Keratinocyte (primary cell): ENCODE results near the gene RAI2. TPM values are rescaled to one million over a fixed set of nuclear protein-coding genes. Genes with fewer than 3 reads are reported as not detected.

Experiments used
- DNase-seq: peaks from one replicate; pipeline ENCODE4 v3.0.0-alpha.2; 2011; ENCODE audit warnings: low read depth, missing footprints, low spot score
- FAIRE-seq: peaks from 2 replicates; lab custom pipeline; 2011; peaks lifted over from hg19 to GRCh38; lab: Jason Lieb, UNC
- H2AFZ ChIP-seq: 2 replicates; pipeline ENCODE4 v1.6.0; 2012; ENCODE audit warnings: low read length, control low read depth, inconsistent platforms; ENCODE audit not compliant: control insufficient read depth
- H3K27ac ChIP-seq: 2 replicates; pipeline ENCODE4 v1.5.1; 2011; ENCODE audit warnings: low read length; ENCODE audit not compliant: control insufficient read depth, insufficient read depth
- H3K27me3 ChIP-seq: 3 replicates; pipeline ENCODE4 v1.6.0; 2011; ENCODE audit warnings: low read length; ENCODE audit not compliant: control insufficient read depth, insufficient read depth; ENCODE audit errors: extremely low read depth
- H3K36me3 ChIP-seq, 2 experiments: 2 replicates in 1 of 2; 3 replicates in 1 of 2; pipeline ENCODE4 v1.5.1; 2011; ENCODE audit warnings: low read length in 2 of 2, mild to moderate bottlenecking in 1 of 2; ENCODE audit not compliant: control insufficient read depth in 2 of 2, insufficient read depth in 2 of 2; ENCODE audit errors: extremely low read depth in 1 of 2
- H3K4me1 ChIP-seq: 3 replicates; pipeline ENCODE4 v1.5.1; 2011; ENCODE audit warnings: low read length; ENCODE audit not compliant: control insufficient read depth, insufficient read depth; ENCODE audit errors: extremely low read depth
- H3K4me2 ChIP-seq: 3 replicates; pipeline ENCODE4 v1.6.0; 2011; ENCODE audit warnings: low read depth, low read length; ENCODE audit not compliant: control insufficient read depth, insufficient read depth; ENCODE audit errors: extremely low read depth
- H3K4me3 ChIP-seq, 3 experiments: fragments of 200-600 bp in 1 of 3; sonication (generic) in 1 of 3; 2 replicates in 2 of 3; 3 replicates in 1 of 3; pipeline ENCODE4 v1.5.1; 2011 to 2016; ENCODE audit warnings: low read length in 3 of 3, mild to moderate bottlenecking in 3 of 3, control low read depth in 2 of 3, inconsistent platforms in 1 of 3, low read depth in 1 of 3, mixed read lengths in 1 of 3, mixed run types in 1 of 3, moderate library complexity in 1 of 3; ENCODE audit not compliant: control insufficient read depth in 2 of 3, insufficient read depth in 2 of 3; ENCODE audit errors: extremely low read depth in 1 of 3
- H3K79me2 ChIP-seq: 2 replicates; pipeline ENCODE4 v1.6.0; 2012; ENCODE audit warnings: low read length; ENCODE audit not compliant: control insufficient read depth, insufficient read depth
- H3K9ac ChIP-seq: 3 replicates; pipeline ENCODE4 v1.6.0; 2011; ENCODE audit warnings: low read length; ENCODE audit not compliant: control insufficient read depth, insufficient read depth; ENCODE audit errors: extremely low read depth
- H3K9me1 ChIP-seq: 3 replicates; pipeline ENCODE4 v1.6.0; 2011; ENCODE audit warnings: low read length; ENCODE audit not compliant: control insufficient read depth, insufficient read depth; ENCODE audit errors: extremely low read depth
- H3K9me3 ChIP-seq: 2 replicates; pipeline ENCODE4 v1.5.1; 2012; ENCODE audit warnings: low read depth, low read length; ENCODE audit not compliant: control insufficient read depth
- H4K20me1 ChIP-seq: 3 replicates; pipeline ENCODE4 v1.6.0; 2011; ENCODE audit warnings: low read length; ENCODE audit not compliant: control insufficient read depth, insufficient read depth; ENCODE audit errors: extremely low read depth
- CTCF ChIP-seq, 3 experiments: IDR thresholded peaks in 1 of 3; conservative IDR thresholded peaks in 1 of 3; optimal IDR thresholded peaks in 1 of 3; 2 replicates in 2 of 3; 3 replicates in 1 of 3; pipeline versions ENCODE3 to v1.5.1; 2011; ENCODE audit warnings: low read length in 3 of 3, mild to moderate bottlenecking in 3 of 3, moderate library complexity in 2 of 3, control low read depth in 1 of 3, inconsistent platforms in 1 of 3; ENCODE audit not compliant: insufficient read depth in 2 of 3; ENCODE audit errors: extremely low read depth in 1 of 3
- EZH2 ChIP-seq: IDR thresholded peaks from one replicate; pipeline ENCODE4 v1.6.1; 2012; ENCODE audit warnings: inconsistent platforms, mild to moderate bottlenecking, low read length, moderate library complexity
- dilution Hi-C: fragments of 300-500 bp; cut with MboI; formaldehyde crosslinking; loops from one replicate; pipeline ENCODE4 v1.7.0; 2020; ENCODE audit warnings: low sequenced_read_pairs; ENCODE audit not compliant: extremely low pct_ligation_motif_present
- polyA plus RNA-seq, 5 experiments: library from polyadenylated mRNA; depleted of rRNA in 3 of 5; stranded (reverse) in 3 of 5; stranded (forward) in 1 of 5; unstranded in 1 of 5; fragments of >200 nt; gene quantifications; 1 replicate in 1 of 5; 2 replicates in 3 of 5; 3 replicates in 1 of 5; pipeline versions ENCODE4 v1.2.1 to v1.2.3, GENCODE V29; 2011 to 2012; ENCODE audit warnings: missing spikeins in 2 of 5, low read depth in 1 of 5, low replicate concordance in 1 of 5

The RAI2 gene
- polyA plus RNA-seq, 1 donor (not counting 4 experiments of a cell fraction or from before 2014, with no cell fraction given) = not detected

- FAIRE-seq (no peak), DNase-seq (no peak)
- no peaks in the 10 kb centered on the region for H3K36me3 ChIP-seq
- H3K9me3 ChIP-seq = no peaks in the 10 kb centered on the region
- H3K79me2 ChIP-seq = no peaks in the 10 kb centered on the region
- no peak for TF ChIP-seq EZH2
- peak; percentile 7 to 30 (median 29) for TF ChIP-seq CTCF (optimal IDR thresholded peaks at IDR 0.05 in 1 of 3, IDR thresholded peaks at IDR 0.05 in 1 of 3, conservative IDR thresholded peaks at IDR 0.05 in 1 of 3; ENCODE audit: extremely low read depth in 1 of 3, insufficient read depth in 2 of 3, low read length in 3 of 3)
- H3K4me2 ChIP-seq = no peak overlapping the region
- no peaks in the 10 kb centered on the region for H3K4me1 ChIP-seq
- H3K9ac ChIP-seq = no peak overlapping the region
- peaks cover 5% of the 10 kb centered on the region for H3K27me3 ChIP-seq
- dilution Hi-C loops = no loop called here
- H2AFZ ChIP-seq = no peak overlapping the region
- no peak overlapping the region for H3K4me3 ChIP-seq
- H3K9me1 ChIP-seq = no peaks in the 10 kb centered on the region
- no peak overlapping the region for H3K27ac ChIP-seq
- no peaks in the 10 kb centered on the region for H4K20me1 ChIP-seq
Observed at GRCh38 chrX:17839269-17839668, 21.8 kb downstream of the RAI2 start.

GRCh38 chrX:17836830-17837229 is 24.3 kb downstream of the RAI2 start:
- dilution Hi-C loops = no loop called here
- Histone ChIP-seq H3K27ac (no peak overlapping the region), H3K9me1 (no peaks in the 10 kb centered on the region), H4K20me1 (no peaks in the 10 kb centered on the region), H3K27me3 (peaks cover 5% of the 10 kb centered on the region), H3K9ac (no peak overlapping the region), H3K36me3 (no peaks in the 10 kb centered on the region), H3K79me2 (no peaks in the 10 kb centered on the region), H3K4me1 (no peaks in the 10 kb centered on the region), H3K9me3 (no peaks in the 10 kb centered on the region), H2AFZ (no peak overlapping the region), H3K4me3 (no peak overlapping the region), H3K4me2 (no peak overlapping the region)
- no peak for FAIRE-seq
- no peak for DNase-seq
- TF ChIP-seq EZH2 (no peak), CTCF (optimal IDR thresholded peaks at IDR 0.05 in 1 of 3, IDR thresholded peaks at IDR 0.05 in 1 of 3, conservative IDR thresholded peaks at IDR 0.05 in 1 of 3; ENCODE audit: extremely low read depth in 1 of 3, insufficient read depth in 2 of 3, low read length in 3 of 3) (no peak)
